ENCODE measurements around the gene ENO3. TPM values are rescaled to one million over a fixed set of nuclear protein-coding genes. Genes with fewer than 3 reads are reported as not detected.
A peak's percentile ranks its signal among the peaks of the same experiment; 100 is the strongest.

Gene ENO3
- total RNA-seq, 1 donor from 2014 or later = 6.2 TPM

GRCh38 chr17:4950075-4950745 lies 709 bp upstream of the ENO3 start:
- peak; percentile 74 for DNase-seq (ENCODE audit: low spot score)

- DNase-seq (ENCODE audit: low spot score) = no peak
These were observed 567 bp downstream of the ENO3 start for GRCh38 chr17:4951486-4951885.

- no peak for DNase-seq (ENCODE audit: low spot score)
These were observed 2.6 kb downstream of the ENO3 start for GRCh38 chr17:4953451-4953961.

GRCh38 chr17:4955091-4955490 lies 4.2 kb downstream of the ENO3 start:
- no peak for DNase-seq (ENCODE audit: low spot score)

- no peak for DNase-seq (ENCODE audit: low spot score)
These were observed 5.7 kb downstream of the ENO3 start for GRCh38 chr17:4956493-4957061.

GRCh38 chr17:4958102-4958501 lies 7.2 kb downstream of the ENO3 start:
- no peak for DNase-seq (ENCODE audit: low spot score)

- DNase-seq (ENCODE audit: low spot score) = no peak
These were observed 8.5 kb downstream of the ENO3 start for GRCh38 chr17:4959261-4959965.

GRCh38 chr17:4960279-4960922 lies 9.5 kb downstream of the ENO3 start:
- no peak for DNase-seq (ENCODE audit: low spot score)

- no peak for DNase-seq (ENCODE audit: low spot score)
These were observed 14.5 kb downstream of the ENO3 start for GRCh38 chr17:4965311-4965986.

- DNase-seq (ENCODE audit: low spot score) = peak; percentile 99
These were observed 16.1 kb downstream of the ENO3 start for GRCh38 chr17:4966844-4967538.

- peak; percentile 96 for DNase-seq (ENCODE audit: low spot score)
These were observed 16.9 kb downstream of the ENO3 start, which contains the start of gene SPAG7 for GRCh38 chr17:4967539-4968485. Gene SPAG7 (minus strand): TSS chr17:4967817. CDS start chr17:4967804, 13 bp downstream.

- DNase-seq (ENCODE audit: low spot score) = peak; percentile 62
These were observed 17.6 kb downstream of the ENO3 start for GRCh38 chr17:4968486-4969046.

GRCh38 chr17:4969047-4969550 lies 18.2 kb downstream of the ENO3 start:
- no peak for DNase-seq (ENCODE audit: low spot score)

- no peak for DNase-seq (ENCODE audit: low spot score)
These were observed 18.7 kb downstream of the ENO3 start for GRCh38 chr17:4969551-4970173.

GRCh38 chr17:4970273-4970672 lies 19.4 kb downstream of the ENO3 start:
- DNase-seq (ENCODE audit: low spot score) = no peak

GRCh38 chr17:4971826-4972225 lies 20.9 kb downstream of the ENO3 start:
- no peak for DNase-seq (ENCODE audit: low spot score)

- no peak for DNase-seq (ENCODE audit: low spot score)
These were observed 21.4 kb downstream of the ENO3 start for GRCh38 chr17:4972322-4972721.

GRCh38 chr17:4972752-4973151 lies 21.8 kb downstream of the ENO3 start:
- DNase-seq (ENCODE audit: low spot score) = no peak

Measured in ureter (tissue), 1 donor.